ENCODE measurements around the gene SLC29A2. TPM values are rescaled to one million over a fixed set of nuclear protein-coding genes. Genes with fewer than 3 reads are reported as not detected.

Gene SLC29A2
- total and polyA plus RNA-seq, 2 donors (not counting 3 experiments of a cell fraction or from before 2014, with no cell fraction given): 2.4 to 5.2 TPM

DNA sequence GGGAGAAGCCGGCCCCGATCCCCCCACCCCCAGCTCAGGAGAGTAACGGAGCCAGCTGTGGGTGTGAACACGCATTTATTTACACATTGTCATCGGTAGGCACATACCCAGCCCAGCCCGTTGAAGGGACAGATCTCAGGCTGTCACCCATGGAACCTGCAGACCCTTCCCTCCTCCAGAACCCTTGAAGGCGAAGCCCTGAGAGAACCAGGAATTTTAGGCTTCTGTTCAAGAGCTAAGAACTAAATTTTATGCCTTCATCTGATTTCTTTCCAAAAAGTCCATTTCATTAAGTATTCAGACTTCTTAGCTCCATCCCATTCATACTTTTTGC, 26.3 kb downstream of the SLC29A2 start:
- no peak for FAIRE-seq
- no TSS peak for BruUV-seq (replicated peaks)
- H3K4me1 ChIP-seq (ENCODE audit: control insufficient read depth, extremely low read depth, insufficient read depth, low read length): peaks cover 14% of the 10 kb centered on the region
- peak overlapping the region; percentile 29 for H3K27ac ChIP-seq (ENCODE audit: insufficient read depth, low read depth, low read length)
- no peaks in the 10 kb centered on the region for H4K20me1 ChIP-seq (replicated peaks; ENCODE audit: control insufficient read depth, extremely low read depth, insufficient read depth, low read length)
- CTCF ChIA-PET: interaction anchor here (1.2 to 2.2 kb wide), 2 partner anchors 10 to 34 kb away, joined by 4 to 7 read pairs; partner anchors contain the start of gene RIN1
- peak overlapping the region; percentile 63 for H3K4me2 ChIP-seq (ENCODE audit: insufficient read depth, low read length)
- H3K4me3 ChIP-seq (replicated peaks in 1 of 3; ENCODE audit: insufficient read depth in 1 of 3, low read depth in 1 of 3, low read length in 3 of 3): peak overlapping the region in 2 of 3 experiments; percentile 82 to 98
- intact Hi-C loops (cut with micrococcal nuclease): loop anchor here (1.0 kb wide), 2 partner anchors 9 to 33 kb away; partner anchors contain the start of gene RIN1
- H2AFZ ChIP-seq (ENCODE audit: low read depth, low read length): peak overlapping the region; percentile 74
- H3K9me3 ChIP-seq (replicated peaks; ENCODE audit: control insufficient read depth, insufficient read depth, low read length): no peaks in the 10 kb centered on the region
- peak overlapping the region; percentile 42 for H3K9ac ChIP-seq (replicated peaks; ENCODE audit: extremely low read depth, insufficient read depth, low read length)
- POLR2A ChIA-PET: interaction anchor here (1.2 to 1.4 kb wide), 2 partner anchors 9 to 497 kb away, joined by 3 to 4 read pairs; partner anchors contain the start of gene RIN1
- TF ChIP-seq CTCF (IDR thresholded peaks at IDR 0.05; ENCODE audit: extremely low read depth in 1 of 2, insufficient read depth in 1 of 2, low read depth in 1 of 2, low read length in 2 of 2): no peak
- TF ChIP-seq EZH2 (IDR thresholded peaks at IDR 0.05; ENCODE audit: borderline replicate concordance, low read depth, low read length, severe bottlenecking): no peak
- TF ChIP-seq, protein P1, sequence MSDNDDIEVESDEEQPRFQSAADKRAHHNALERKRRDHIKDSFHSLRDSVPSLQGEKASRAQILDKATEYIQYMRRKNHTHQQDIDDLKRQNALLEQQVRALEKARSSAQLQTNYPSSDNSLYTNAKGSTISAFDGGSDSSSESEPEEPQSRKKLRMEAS (IDR thresholded peaks at IDR 0.05; ENCODE audit: insufficient read depth, insufficient read length): no peak
- no peak for TF ChIP-seq FOS (IDR thresholded peaks at IDR 0.05; ENCODE audit: borderline replicate concordance, insufficient read depth, low read length)
- TF ChIP-seq POLR2AphosphoS5 (IDR thresholded peaks at IDR 0.05; ENCODE audit: insufficient read depth, low read depth, low read length): no peak
- dilution Hi-C loops (cut with MboI; ENCODE audit: extremely low pct_ligation_motif_present, low sequenced_read_pairs): no loop called here
- H3K9me1 ChIP-seq (replicated peaks; ENCODE audit: control insufficient read depth, extremely low read depth, insufficient read depth, low read length): no peaks in the 10 kb centered on the region
- DNase-seq (ENCODE audit: low read depth, low spot score): no peak
- no peaks in the 10 kb centered on the region for H3K27me3 ChIP-seq (ENCODE audit: control insufficient read depth in 2 of 2, insufficient read depth in 2 of 2, low read length in 2 of 2)
- H3K36me3 ChIP-seq (ENCODE audit: control insufficient read depth in 2 of 2, extremely low read depth in 1 of 2, insufficient read depth in 2 of 2, low read length in 2 of 2): peaks cover 0 to 17% of the 10 kb centered on the region in 2 experiments
- H3K79me2 ChIP-seq (ENCODE audit: control insufficient read depth, insufficient read depth, low read length): peaks cover 19% of the 10 kb centered on the region
